GM18867 (cell line): ENCODE measurements around the gene STING1.
"Not testable (repeated sequence)": the region's sequence is repeated elsewhere in the genome, so short reads cannot be mapped to it uniquely, and the experiment has no call there.

Experiments
- ATAC-seq: cut with Tn5 transposase; IDR thresholded peaks from one replicate; pipeline ENCODE4 v1.9.1; 2021; ENCODE audit warnings: mild to moderate bottlenecking, moderate library complexity; ENCODE audit not compliant: unreplicated experiment

Gene STING1

DNA sequence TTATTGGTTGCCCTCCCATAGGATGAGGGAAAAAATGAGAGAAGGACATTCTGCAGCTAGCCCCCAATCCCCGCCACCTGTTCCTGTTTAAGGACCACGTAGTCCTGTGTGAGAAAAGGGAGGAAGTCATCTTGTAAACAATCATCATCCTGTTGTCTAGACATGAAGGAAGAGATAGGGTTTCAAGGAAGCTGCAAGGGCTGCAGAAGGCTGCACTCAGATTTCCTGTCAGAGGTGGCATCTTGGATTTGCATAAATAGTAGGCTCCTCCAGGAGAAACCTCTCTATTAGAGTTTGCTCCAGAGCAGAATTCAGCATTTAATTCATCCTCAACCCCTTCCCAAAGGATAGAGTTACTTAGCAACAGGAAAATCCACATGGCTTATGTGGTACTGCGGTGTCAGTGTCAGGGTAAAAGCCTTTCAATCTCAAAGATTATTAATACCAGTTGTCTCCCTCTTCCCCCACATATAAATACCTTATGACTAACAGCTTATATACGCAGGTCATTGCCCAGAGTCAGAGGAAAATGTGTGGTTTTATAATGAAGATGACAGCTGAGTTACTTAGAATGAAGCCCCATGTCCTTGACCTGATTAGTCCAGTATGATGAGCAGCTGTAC lies 38.6 kb downstream of the STING1 start:
- ATAC-seq: no peak

DNA sequence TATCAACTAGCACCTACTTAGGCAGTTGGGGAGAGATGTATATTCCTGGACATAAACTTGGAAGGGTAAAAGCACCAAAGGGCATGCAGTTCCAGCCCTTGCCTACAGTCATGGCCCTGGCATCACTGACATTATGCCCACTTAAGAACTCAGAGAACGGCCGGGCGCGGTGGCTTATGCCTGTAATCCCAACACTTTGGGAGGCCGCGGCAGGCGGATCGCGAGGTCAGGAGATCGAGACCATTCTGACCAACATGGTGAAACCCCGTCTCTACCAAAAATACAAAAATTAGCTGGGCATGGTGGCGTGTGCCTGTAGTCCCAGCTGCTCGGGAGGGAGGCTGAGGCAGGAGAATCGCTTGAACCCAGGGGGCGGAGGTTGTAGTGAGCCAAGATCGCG lies 42.1 kb downstream of the STING1 start:
- not testable (repeated sequence) for ATAC-seq

DNA sequence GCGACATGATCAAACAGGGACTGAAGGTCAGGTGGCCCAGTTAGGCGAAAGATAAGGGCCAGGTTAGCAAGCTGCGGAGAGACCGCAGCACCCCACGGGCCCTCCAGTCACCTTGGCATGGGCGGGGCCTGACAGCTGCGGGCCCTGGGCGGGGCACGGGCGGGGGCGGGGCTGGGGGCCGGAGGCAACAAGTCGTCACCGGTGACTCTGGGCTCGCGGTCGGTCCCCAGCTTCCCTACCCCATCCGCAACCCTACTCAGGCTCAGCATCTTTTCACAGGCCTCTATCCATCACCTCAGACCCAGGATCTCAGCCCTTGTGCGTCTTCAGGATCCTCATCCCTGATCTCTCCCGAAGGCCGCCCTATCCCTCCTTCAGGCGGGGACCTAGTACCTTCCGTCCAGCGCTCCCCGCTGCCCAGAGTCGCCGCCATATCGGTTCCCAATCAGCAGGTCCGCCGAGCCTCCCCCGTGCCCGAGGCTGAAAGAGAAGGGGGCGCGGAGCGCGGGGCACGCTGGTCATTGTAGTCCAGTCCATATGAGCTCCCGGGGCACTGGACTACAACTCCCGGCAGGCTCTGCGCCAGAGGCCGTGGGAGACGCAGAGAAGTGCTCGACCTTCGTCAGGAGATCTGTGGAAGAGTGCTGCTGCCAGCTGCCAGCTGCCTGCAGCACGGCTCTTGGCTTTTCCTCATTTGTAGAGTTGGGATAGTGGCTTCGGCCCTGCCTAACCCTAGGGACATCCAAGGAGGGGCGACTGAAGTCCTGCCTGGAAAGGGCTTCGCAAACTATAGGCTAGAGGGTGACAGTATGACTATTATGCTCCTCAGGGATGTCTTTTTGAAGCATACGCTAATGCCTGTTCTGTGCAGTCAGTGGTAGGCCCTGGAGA lies 43.3 kb downstream of the STING1 start, which contains the start of gene DNAJC18:
Gene DNAJC18 (minus strand): TSS at position 513 of the 891 bp plus-strand sequence. CDS start 80 bp downstream, at position 433.
- ATAC-seq: peak; percentile 94

DNA sequence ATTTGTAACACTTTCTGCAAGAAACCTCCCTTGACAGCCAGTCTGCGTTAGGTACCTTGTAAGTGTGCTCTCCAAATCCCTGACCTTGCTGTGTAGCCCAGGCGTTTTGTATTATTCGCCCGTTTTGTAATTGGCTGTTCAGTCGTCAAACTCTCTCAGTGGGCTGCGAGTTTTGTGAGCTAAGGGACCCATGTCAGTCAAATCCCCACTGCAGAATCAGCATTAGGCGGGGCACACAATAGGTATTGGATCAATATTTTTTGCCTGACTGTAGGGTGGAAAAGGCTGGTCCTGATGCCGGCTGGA lies 43.9 kb downstream of the STING1 start:
- no peak for ATAC-seq

DNA sequence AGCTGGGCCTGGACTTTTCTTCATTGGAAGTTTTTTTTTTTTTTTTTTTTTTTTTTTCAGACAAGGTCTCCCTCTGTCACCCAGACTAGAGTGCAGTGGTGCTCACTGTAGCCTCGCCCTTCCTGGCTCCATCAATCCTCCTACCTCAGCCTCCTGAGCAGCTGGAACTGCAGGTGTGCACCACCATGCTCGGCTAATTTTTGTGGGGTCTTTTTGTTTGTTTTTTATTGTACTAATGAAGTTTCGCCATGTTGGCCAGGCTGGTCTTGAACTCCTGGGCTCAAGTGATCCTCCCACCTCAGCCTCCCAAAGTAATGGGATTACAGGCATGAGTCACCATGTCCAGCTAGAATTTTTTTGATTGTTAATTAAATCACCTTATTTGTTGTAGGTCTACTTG lies 46.9 kb downstream of the STING1 start:
- no peak for ATAC-seq

DNA sequence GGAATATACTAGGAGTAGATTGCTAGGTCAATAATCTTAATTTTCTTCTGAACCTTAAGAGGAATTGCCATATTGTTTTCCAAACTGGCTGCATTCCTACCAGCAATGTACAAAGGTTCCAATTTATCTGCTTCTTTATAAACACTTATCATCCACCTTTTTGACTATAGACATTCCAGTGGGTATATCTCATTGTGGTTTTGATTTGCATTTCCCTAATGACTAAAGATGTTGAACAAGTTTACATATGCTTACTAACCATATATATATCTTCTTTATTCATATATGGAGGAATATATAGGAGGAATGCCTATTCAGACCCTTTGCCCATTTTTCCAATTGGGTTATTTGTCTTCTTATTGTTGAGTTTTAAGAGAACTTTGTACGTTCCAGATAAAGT lies 50.9 kb downstream of the STING1 start:
- ATAC-seq: no peak

DNA sequence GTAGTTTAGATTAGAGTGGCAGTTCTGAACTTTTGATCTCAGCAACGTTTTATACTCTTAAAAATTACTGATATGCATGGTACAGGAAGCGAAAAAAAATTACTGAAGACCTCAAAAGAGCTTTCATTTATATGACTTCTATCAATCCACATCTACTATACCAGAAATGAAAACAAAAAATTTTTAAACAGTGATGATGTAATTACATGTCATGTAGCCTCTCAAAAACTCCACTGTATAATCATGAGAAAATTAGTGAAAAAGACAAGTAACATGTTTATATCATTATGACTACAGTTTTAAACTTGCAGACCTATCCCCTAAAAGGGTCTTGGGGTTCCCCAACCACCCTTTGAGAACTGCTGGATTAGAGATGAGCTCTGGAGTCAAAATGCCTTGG lies 52.5 kb downstream of the STING1 start:
- no peak for ATAC-seq

DNA sequence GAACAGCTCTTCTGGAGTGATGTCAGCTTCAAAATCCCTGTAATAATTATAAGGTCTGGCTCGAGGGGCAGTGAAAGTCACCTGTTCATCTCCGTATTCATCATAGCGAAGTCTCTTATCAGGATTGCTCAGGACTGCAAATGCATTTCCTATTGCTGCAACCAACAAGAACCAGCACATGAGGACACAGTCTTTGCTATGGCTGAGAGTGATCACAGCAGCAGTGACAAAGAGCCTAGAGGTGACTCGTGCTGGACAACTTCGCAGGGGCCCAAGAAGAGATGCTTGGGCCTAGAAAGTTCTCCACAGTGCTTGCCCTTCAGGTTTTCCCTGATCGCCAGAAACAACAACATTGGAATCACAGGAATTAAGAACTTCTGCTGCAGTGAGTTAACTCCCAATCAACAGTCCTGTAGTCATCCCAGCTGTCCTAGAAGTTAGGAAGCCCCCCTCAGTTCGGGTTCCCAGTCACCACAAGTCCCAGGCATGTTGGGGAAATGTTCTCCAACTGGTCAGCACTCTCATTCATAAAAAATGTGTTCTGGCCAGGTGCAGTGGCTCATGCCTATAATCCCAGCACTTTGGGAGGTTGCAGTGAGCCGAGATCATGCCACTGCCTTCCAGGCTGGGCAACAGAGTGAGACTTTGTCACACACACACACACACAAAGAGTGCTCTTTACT lies 56.2 kb downstream of the STING1 start:
- ATAC-seq: no peak
